HCT116 (cell line): Measurements from ENCODE around the gene FRY. TPM values are rescaled to one million over a fixed set of nuclear protein-coding genes. Genes with fewer than 3 reads are reported as not detected.

ENCODE experiments used
- ATAC-seq: fragments of 200-7000 bp; cut with Tn5 transposase; 2 replicates; pipeline ENCODE4 v1.9.1; 2020; ENCODE audit warnings: mild to moderate bottlenecking, moderate library complexity
- BruUV-seq: library from RNA; stranded (reverse); fragments of 400-500 nt; replicated peaks from 2 replicates; lab custom pipeline; 2021; lab: Mats Ljungman, UMichigan
- CTCF ChIA-PET: fragments of 300-600 bp; sonication (Branson Sonifier 250); formaldehyde crosslinking; loops from one replicate; lab custom pipeline; 2021; ENCODE audit warnings: antibody characterized with exemption; lab: Charles Lee
- POLR2A ChIA-PET: fragments of 300-600, 350-600 bp; sonication (Branson Sonifier 250); formaldehyde crosslinking; loops from one replicate; lab custom pipeline; 2021; ENCODE audit warnings: antibody characterized with exemption; lab: Charles Lee
- RAD21 ChIA-PET, 2 experiments: fragments of 300-600 bp; sonication (Branson Sonifier 250); formaldehyde crosslinking; loops; one replicate each; lab custom pipeline; 2023; ENCODE audit warnings: low total read pairs in 2 of 2; ENCODE audit not compliant: uncharacterized antibody in 2 of 2, unreplicated experiment in 2 of 2, low non-redundant PET in 1 of 2; lab: Charles Lee
- DNase-seq: peaks from one replicate; pipeline ENCODE4 v3.0.0-alpha.2; 2010; ENCODE audit warnings: low read depth, low spot score
- H2AFZ ChIP-seq: fragments of 200-600 bp; shearing (Covaris generic), sonication (generic); 2 replicates; pipeline ENCODE4 v1.6.1; 2017; ENCODE audit warnings: low read depth, mixed run types, mixed read lengths, antibody characterized with exemption, low read length; ENCODE audit not compliant: poor library complexity, severe bottlenecking
- H3K27ac ChIP-seq: 2 replicates; pipeline ENCODE4 v1.5.1; 2012; ENCODE audit warnings: low read depth, low read length
- H3K27me3 ChIP-seq: fragments of 200-600 bp; sonication (generic); 2 replicates; pipeline ENCODE4 v1.6.1; 2016; ENCODE audit warnings: mixed run types, low read length, mixed read lengths; ENCODE audit not compliant: insufficient read depth
- H3K36me3 ChIP-seq, 2 experiments: fragments of 200-500 bp in 1 of 2; fragments of 200-600 bp in 1 of 2; sonication (Bioruptor generic) in 1 of 2; sonication (generic) in 1 of 2; 2 replicates each; pipeline versions ENCODE4 v1.5.1 to v1.6.1; 2014 to 2016; ENCODE audit warnings: low read length in 2 of 2, inconsistent platforms in 1 of 2, mixed read lengths in 1 of 2, mixed run types in 1 of 2; ENCODE audit not compliant: insufficient read depth in 2 of 2, control insufficient read depth in 1 of 2
- H3K4me1 ChIP-seq, 2 experiments: fragments of 200-600 bp in 1 of 2; sonication (generic) in 1 of 2; 2 replicates each; pipeline versions ENCODE4 v1.5.1 to v1.6.1; 2012 to 2017; ENCODE audit warnings: low read length in 2 of 2, inconsistent platforms in 1 of 2, mild to moderate bottlenecking in 1 of 2, mixed read lengths in 1 of 2, mixed run types in 1 of 2, moderate library complexity in 1 of 2; ENCODE audit not compliant: insufficient read depth in 2 of 2, control insufficient read depth in 1 of 2
- H3K4me2 ChIP-seq: fragments of 200-600 bp; sonication (generic); 2 replicates; pipeline ENCODE4 v1.6.1; 2017; ENCODE audit warnings: mixed run types, low read length, mixed read lengths
- H3K4me3 ChIP-seq, 2 experiments: fragments of 200-600 bp in 1 of 2; sonication (generic) in 1 of 2; replicated peaks in 1 of 2; 2 replicates each; pipeline ENCODE4 v1.5.1; 2011 to 2016; ENCODE audit warnings: low read length in 2 of 2, control low read depth in 1 of 2, low read depth in 1 of 2, mild to moderate bottlenecking in 1 of 2, mixed read lengths in 1 of 2, mixed run types in 1 of 2
- H3K79me2 ChIP-seq: fragments of 200-600 bp; sonication (generic); 2 replicates; pipeline ENCODE4 v1.6.1; 2017; ENCODE audit warnings: mild to moderate bottlenecking, mixed run types, low read length, moderate library complexity, mixed read lengths; ENCODE audit not compliant: insufficient read depth
- H3K9ac ChIP-seq: fragments of 200-600 bp; sonication (generic); 2 replicates; pipeline ENCODE4 v1.6.1; 2016; ENCODE audit warnings: low read length, mixed read lengths
- H3K9me2 ChIP-seq: fragments of 200-600 bp; sonication (generic), shearing (Covaris generic); 2 replicates; pipeline ENCODE4 v1.6.1; 2017; ENCODE audit warnings: mixed run types, mild to moderate bottlenecking, moderate library complexity; ENCODE audit not compliant: insufficient read depth
- H3K9me3 ChIP-seq, 2 experiments: fragments of 200-500 bp in 1 of 2; fragments of 200-600 bp in 1 of 2; sonication (Bioruptor generic) in 1 of 2; sonication (generic) in 1 of 2; 2 replicates each; pipeline ENCODE4 v1.6.1; 2014 to 2017; ENCODE audit warnings: low read length in 2 of 2, mixed read lengths in 2 of 2, inconsistent platforms in 1 of 2, low read depth in 1 of 2, mild to moderate bottlenecking in 1 of 2, mixed run types in 1 of 2, moderate library complexity in 1 of 2; ENCODE audit not compliant: control insufficient read depth in 1 of 2, insufficient read depth in 1 of 2
- H4K20me1 ChIP-seq: fragments of 200-600 bp; sonication (generic), shearing (Covaris generic); 2 replicates; pipeline ENCODE4 v1.6.1; 2017; ENCODE audit warnings: mixed run types, mild to moderate bottlenecking, moderate library complexity; ENCODE audit not compliant: insufficient read depth
- CBX3 ChIP-seq: IDR thresholded peaks from 2 replicates; pipeline ENCODE4 v1.6.1; 2012; ENCODE audit warnings: low read depth
- EGR1 ChIP-seq: IDR thresholded peaks from 2 replicates; pipeline ENCODE4 v1.6.1; 2012; ENCODE audit warnings: low read depth
- ELF1 ChIP-seq: IDR thresholded peaks from 2 replicates; pipeline ENCODE4 v1.6.1; 2012; ENCODE audit warnings: low read depth, borderline replicate concordance
- EZH2 ChIP-seq: fragments of 200-600 bp; sonication (generic); IDR thresholded peaks from 2 replicates; pipeline ENCODE4 v1.6.1; 2017; ENCODE audit warnings: antibody characterized with exemption, mixed run types
- POLR2A ChIP-seq: IDR thresholded peaks from 2 replicates; pipeline ENCODE4 v1.7.0; 2011; ENCODE audit warnings: borderline replicate concordance; ENCODE audit not compliant: insufficient read depth, insufficient read length; ENCODE audit errors: extremely low read depth
- TCF7L2 ChIP-seq: IDR thresholded peaks from 2 replicates; pipeline ENCODE4 v1.7.0; 2011; ENCODE audit warnings: borderline replicate concordance, inconsistent platforms; ENCODE audit not compliant: insufficient read depth, insufficient read length; ENCODE audit errors: extremely low read depth
- ZNF274 ChIP-seq: fragments of 200-500 bp; sonication (Bioruptor generic); IDR thresholded peaks from 2 replicates; pipeline ENCODE4 v1.6.1; 2014; ENCODE audit warnings: mild to moderate bottlenecking, low read depth, low read length, inconsistent platforms
- intact Hi-C: fragments of 100-400 bp; cut with micrococcal nuclease; formaldehyde crosslinking; loops from 2 replicates; pipeline ENCODE4 v1.10.0; 2022
- total RNA-seq: library from RNA; stranded (reverse); gene quantifications from one replicate; pipeline ENCODE4 v1.2.1, GENCODE V29; 2021; ENCODE audit not compliant: unreplicated experiment
- TF ChIP-seq, protein P1 (sequence below): IDR thresholded peaks from 2 replicates; pipeline ENCODE4 v1.6.1; 2012; ENCODE audit warnings: low read depth
- TF ChIP-seq, protein P2 (sequence below): IDR thresholded peaks from 2 replicates; pipeline ENCODE4 v1.6.1; 2012
- TF ChIP-seq, protein P3 (sequence below): IDR thresholded peaks from 2 replicates; pipeline ENCODE4 v1.6.1; 2011; ENCODE audit warnings: mild to moderate bottlenecking, low read length, moderate library complexity; ENCODE audit not compliant: insufficient replicate concordance; ENCODE audit errors: extremely low read depth

Gene FRY
- total RNA-seq, 1 experiment from 2014 or later: 1.4 TPM

DNA sequence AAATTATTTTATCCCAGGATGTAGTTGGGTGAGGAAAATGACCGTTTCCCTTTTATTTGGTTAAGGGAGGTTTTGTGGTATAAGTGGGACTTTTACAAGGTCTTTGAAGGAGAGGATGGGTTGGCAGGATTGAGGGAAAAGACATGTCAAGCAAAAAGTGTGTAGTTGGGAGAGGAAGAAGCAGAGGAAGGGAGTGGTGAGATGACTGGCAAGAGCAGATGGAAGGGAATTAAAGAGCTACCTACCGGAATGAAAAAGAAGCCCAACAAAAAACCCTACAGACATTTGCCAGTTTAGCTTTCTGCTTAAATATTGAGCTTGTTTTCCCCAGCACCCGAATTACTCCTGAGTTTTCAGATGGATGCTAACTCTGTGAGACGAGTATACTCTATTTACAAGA lies 19.6 kb downstream of the FRY start:
- H3K4me2 ChIP-seq: no peak overlapping the region
- no peak for DNase-seq
- no TSS peak for BruUV-seq
- no peaks in the 10 kb centered on the region for H3K9me2 ChIP-seq
- POLR2A ChIA-PET: no interaction called here
- H3K4me3 ChIP-seq: no peak overlapping the region
- no peaks in the 10 kb centered on the region for H3K36me3 ChIP-seq
- no peak overlapping the region for H3K9ac ChIP-seq
- TF ChIP-seq CBX3 (no peak), EGR1 (no peak), EZH2 (no peak), POLR2A (no peak), ELF1 (no peak), ZNF274 (no peak), TCF7L2 (no peak)
- TF ChIP-seq, protein P1, sequence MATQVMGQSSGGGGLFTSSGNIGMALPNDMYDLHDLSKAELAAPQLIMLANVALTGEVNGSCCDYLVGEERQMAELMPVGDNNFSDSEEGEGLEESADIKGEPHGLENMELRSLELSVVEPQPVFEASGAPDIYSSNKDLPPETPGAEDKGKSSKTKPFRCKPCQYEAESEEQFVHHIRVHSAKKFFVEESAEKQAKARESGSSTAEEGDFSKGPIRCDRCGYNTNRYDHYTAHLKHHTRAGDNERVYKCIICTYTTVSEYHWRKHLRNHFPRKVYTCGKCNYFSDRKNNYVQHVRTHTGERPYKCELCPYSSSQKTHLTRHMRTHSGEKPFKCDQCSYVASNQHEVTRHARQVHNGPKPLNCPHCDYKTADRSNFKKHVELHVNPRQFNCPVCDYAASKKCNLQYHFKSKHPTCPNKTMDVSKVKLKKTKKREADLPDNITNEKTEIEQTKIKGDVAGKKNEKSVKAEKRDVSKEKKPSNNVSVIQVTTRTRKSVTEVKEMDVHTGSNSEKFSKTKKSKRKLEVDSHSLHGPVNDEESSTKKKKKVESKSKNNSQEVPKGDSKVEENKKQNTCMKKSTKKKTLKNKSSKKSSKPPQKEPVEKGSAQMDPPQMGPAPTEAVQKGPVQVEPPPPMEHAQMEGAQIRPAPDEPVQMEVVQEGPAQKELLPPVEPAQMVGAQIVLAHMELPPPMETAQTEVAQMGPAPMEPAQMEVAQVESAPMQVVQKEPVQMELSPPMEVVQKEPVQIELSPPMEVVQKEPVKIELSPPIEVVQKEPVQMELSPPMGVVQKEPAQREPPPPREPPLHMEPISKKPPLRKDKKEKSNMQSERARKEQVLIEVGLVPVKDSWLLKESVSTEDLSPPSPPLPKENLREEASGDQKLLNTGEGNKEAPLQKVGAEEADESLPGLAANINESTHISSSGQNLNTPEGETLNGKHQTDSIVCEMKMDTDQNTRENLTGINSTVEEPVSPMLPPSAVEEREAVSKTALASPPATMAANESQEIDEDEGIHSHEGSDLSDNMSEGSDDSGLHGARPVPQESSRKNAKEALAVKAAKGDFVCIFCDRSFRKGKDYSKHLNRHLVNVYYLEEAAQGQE: no peak
- TF ChIP-seq, protein P2, sequence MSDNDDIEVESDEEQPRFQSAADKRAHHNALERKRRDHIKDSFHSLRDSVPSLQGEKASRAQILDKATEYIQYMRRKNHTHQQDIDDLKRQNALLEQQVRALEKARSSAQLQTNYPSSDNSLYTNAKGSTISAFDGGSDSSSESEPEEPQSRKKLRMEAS: no peak
- TF ChIP-seq, protein P3, sequence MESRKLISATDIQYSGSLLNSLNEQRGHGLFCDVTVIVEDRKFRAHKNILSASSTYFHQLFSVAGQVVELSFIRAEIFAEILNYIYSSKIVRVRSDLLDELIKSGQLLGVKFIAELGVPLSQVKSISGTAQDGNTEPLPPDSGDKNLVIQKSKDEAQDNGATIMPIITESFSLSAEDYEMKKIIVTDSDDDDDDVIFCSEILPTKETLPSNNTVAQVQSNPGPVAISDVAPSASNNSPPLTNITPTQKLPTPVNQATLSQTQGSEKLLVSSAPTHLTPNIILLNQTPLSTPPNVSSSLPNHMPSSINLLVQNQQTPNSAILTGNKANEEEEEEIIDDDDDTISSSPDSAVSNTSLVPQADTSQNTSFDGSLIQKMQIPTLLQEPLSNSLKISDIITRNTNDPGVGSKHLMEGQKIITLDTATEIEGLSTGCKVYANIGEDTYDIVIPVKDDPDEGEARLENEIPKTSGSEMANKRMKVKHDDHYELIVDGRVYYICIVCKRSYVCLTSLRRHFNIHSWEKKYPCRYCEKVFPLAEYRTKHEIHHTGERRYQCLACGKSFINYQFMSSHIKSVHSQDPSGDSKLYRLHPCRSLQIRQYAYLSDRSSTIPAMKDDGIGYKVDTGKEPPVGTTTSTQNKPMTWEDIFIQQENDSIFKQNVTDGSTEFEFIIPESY: no peak
- no peak overlapping the region for H2AFZ ChIP-seq
- no peaks in the 10 kb centered on the region for H3K27me3 ChIP-seq
- no peaks in the 10 kb centered on the region for H3K9me3 ChIP-seq
- peaks cover 0 to 7% of the 10 kb centered on the region in 2 experiments; a peak in 2 of 4 replicates for H3K4me1 ChIP-seq
- ATAC-seq: no peak
- CTCF ChIA-PET: interaction anchor here (1.8 kb wide), 1 partner anchor 141 kb away, joined by 4 read pairs; no protein-coding TSS in a partner anchor
- intact Hi-C loops: no loop called here
- H3K79me2 ChIP-seq: no peaks in the 10 kb centered on the region
- H3K27ac ChIP-seq: no peak overlapping the region
- RAD21 ChIA-PET: no interaction called here
- H4K20me1 ChIP-seq: no peaks in the 10 kb centered on the region
